MCF 10A (cell line): ENCODE measurements around the gene RGS3. TPM values are rescaled to one million over a fixed set of nuclear protein-coding genes. Genes with fewer than 3 reads are reported as not detected.

Source experiments
- BruUV-seq: library from RNA; stranded (reverse); fragments of 400-500 nt; replicated peaks from 2 replicates; lab custom pipeline; 2021; lab: Mats Ljungman, UMichigan
- CTCF ChIA-PET: fragments of 300-600 bp; sonication (Branson Sonifier 250); formaldehyde crosslinking; extraction: SDS; loops from one replicate; lab custom pipeline; 2021; ENCODE audit warnings: antibody characterized with exemption, inconsistent platforms; lab: Yijun Ruan, JAX
- POLR2A ChIA-PET: fragments of 300-600, 350-650 bp; sonication (Branson Sonifier 250); formaldehyde crosslinking; extraction: SDS; loops from one replicate; lab custom pipeline; 2020; ENCODE audit warnings: antibody characterized with exemption, inconsistent platforms; lab: Yijun Ruan, JAX
- DNase-seq: peaks from one replicate; pipeline ENCODE4 v3.0.0-alpha.2; 2018; ENCODE audit not compliant: unreplicated experiment
- H3K27ac Mint-ChIP-seq: one replicate; pipeline ENCODE4 v1.8.0; 2022; ENCODE audit warnings: mild to moderate bottlenecking, low read depth, mixed read lengths; ENCODE audit not compliant: unreplicated experiment
- H3K27me3 Mint-ChIP-seq: one replicate; pipeline ENCODE4 v1.8.0; 2022; ENCODE audit warnings: mixed read lengths; ENCODE audit not compliant: insufficient read depth, unreplicated experiment
- H3K36me3 Mint-ChIP-seq: one replicate; pipeline ENCODE4 v1.8.0; 2022; ENCODE audit warnings: mild to moderate bottlenecking, moderate library complexity, mixed read lengths; ENCODE audit not compliant: insufficient read depth, unreplicated experiment
- H3K4me1 Mint-ChIP-seq: one replicate; pipeline ENCODE4 v1.8.0; 2022; ENCODE audit warnings: mixed read lengths; ENCODE audit not compliant: insufficient read depth, unreplicated experiment
- H3K4me3 Mint-ChIP-seq: one replicate; pipeline ENCODE4 v1.8.0; 2022; ENCODE audit warnings: mild to moderate bottlenecking, moderate library complexity, mixed read lengths; ENCODE audit not compliant: unreplicated experiment
- H3K9me3 Mint-ChIP-seq: one replicate; pipeline ENCODE4 v1.8.0; 2022; ENCODE audit warnings: mixed read lengths; ENCODE audit not compliant: unreplicated experiment
- CTCF ChIP-seq: fragments of 200-600 bp; IDR thresholded peaks from one replicate; pipeline ENCODE4 v1.8.0; 2022; ENCODE audit warnings: antibody characterized with exemption, mild to moderate bottlenecking; ENCODE audit not compliant: unreplicated experiment
- intact Hi-C: fragments of 100-400 bp; cut with micrococcal nuclease; formaldehyde crosslinking; loops from 2 replicates; pipeline ENCODE4 v1.14.1; 2022
- total RNA-seq: library from RNA; stranded (reverse); gene quantifications from 2 replicates; pipeline ENCODE4 v1.2.3, GENCODE V29; 2022

Gene RGS3
- total RNA-seq, 1 experiment from 2014 or later: 32.1 TPM

GRCh38 chr9:113566016-113566711 is 102.6 kb downstream of the RGS3 start:
- H3K36me3 Mint-ChIP-seq: no peaks in the 10 kb centered on the region
- H3K27ac Mint-ChIP-seq: peak overlapping the region; percentile 75
- H3K9me3 Mint-ChIP-seq: no peaks in the 10 kb centered on the region
- no peak for TF ChIP-seq CTCF
- H3K4me3 Mint-ChIP-seq: peak overlapping the region; percentile 73
- CTCF ChIA-PET: interaction anchor here (0.6 to 2.4 kb wide), 14 partner anchors 9 to 357 kb away, joined by 3 to 20 read pairs (median 6); no protein-coding TSS in a partner anchor
- no TSS peak for BruUV-seq
- H3K27me3 Mint-ChIP-seq: no peaks in the 10 kb centered on the region
- POLR2A ChIA-PET: interaction anchor here (0.9 to 2.0 kb wide), 9 partner anchors 8 to 89 kb away, joined by 3 to 12 read pairs (median 5); no protein-coding TSS in a partner anchor
- DNase-seq: no peak
- intact Hi-C loops: no loop called here
- peaks cover 29% of the 10 kb centered on the region for H3K4me1 Mint-ChIP-seq

GRCh38 chr9:113566712-113567071 is 103.2 kb downstream of the RGS3 start:
- no peak for TF ChIP-seq CTCF
- BruUV-seq: no TSS peak
- Mint-ChIP-seq H3K36me3 (no peaks in the 10 kb centered on the region), H3K4me1 (peaks cover 34% of the 10 kb centered on the region), H3K27ac (no peak overlapping the region), H3K4me3 (peak overlapping the region; percentile 73), H3K9me3 (no peaks in the 10 kb centered on the region), H3K27me3 (no peaks in the 10 kb centered on the region)
- ChIA-PET CTCF (interaction anchor here (1.6 to 2.4 kb wide), 4 partner anchors 8 to 91 kb away, joined by 5 to 17 read pairs (median 8); no protein-coding TSS in a partner anchor), POLR2A (interaction anchor here (1.7 to 2.0 kb wide), 2 partner anchors 15 to 28 kb away, joined by 4 to 12 read pairs; no protein-coding TSS in a partner anchor)
- intact Hi-C loops: no loop called here
- peak; percentile 43 for DNase-seq

- DNase-seq: no peak
- H3K9me3 Mint-ChIP-seq: no peaks in the 10 kb centered on the region
- H3K27me3 Mint-ChIP-seq: no peaks in the 10 kb centered on the region
- H3K36me3 Mint-ChIP-seq: no peaks in the 10 kb centered on the region
- peaks cover 34% of the 10 kb centered on the region for H3K4me1 Mint-ChIP-seq
- CTCF ChIA-PET: interaction anchor here (1.9 kb wide), 1 partner anchor 88 kb away, joined by 5 read pairs; no protein-coding TSS in a partner anchor
- no peak overlapping the region for H3K4me3 Mint-ChIP-seq
- intact Hi-C loops: no loop called here
- H3K27ac Mint-ChIP-seq: no peak overlapping the region
- no peak for TF ChIP-seq CTCF
- BruUV-seq: no TSS peak
- POLR2A ChIA-PET: interaction anchor here (0.9 kb wide), 1 partner anchor 11 kb away, joined by 3 read pairs; no protein-coding TSS in a partner anchor
Observed at GRCh38 chr9:113567361-113568080, 104.0 kb downstream of the RGS3 start.

- H3K27ac Mint-ChIP-seq: no peak overlapping the region
- no peak for DNase-seq
- no peaks in the 10 kb centered on the region for H3K9me3 Mint-ChIP-seq
- BruUV-seq: no TSS peak
- H3K4me3 Mint-ChIP-seq: no peak overlapping the region
- POLR2A ChIA-PET: interaction anchor here (0.9 kb wide), 1 partner anchor 10 kb away, joined by 3 read pairs; no protein-coding TSS in a partner anchor
- CTCF ChIA-PET: interaction anchor here (1.9 kb wide), 1 partner anchor 87 kb away, joined by 5 read pairs; no protein-coding TSS in a partner anchor
- no peaks in the 10 kb centered on the region for H3K27me3 Mint-ChIP-seq
- H3K36me3 Mint-ChIP-seq: no peaks in the 10 kb centered on the region
- no peak for TF ChIP-seq CTCF
- intact Hi-C loops: no loop called here
- peaks cover 34% of the 10 kb centered on the region for H3K4me1 Mint-ChIP-seq
Observed at GRCh38 chr9:113568081-113568435, 104.5 kb downstream of the RGS3 start.
